Measurements from ENCODE around the gene CNIH4. TPM values are rescaled to one million over a fixed set of nuclear protein-coding genes. Genes with fewer than 3 reads are reported as not detected.
A peak's percentile ranks its signal among the peaks of the same experiment; 100 is the strongest.

Gene CNIH4
- total RNA-seq, 1 experiment from 2014 or later, result 93.8 TPM

DNA sequence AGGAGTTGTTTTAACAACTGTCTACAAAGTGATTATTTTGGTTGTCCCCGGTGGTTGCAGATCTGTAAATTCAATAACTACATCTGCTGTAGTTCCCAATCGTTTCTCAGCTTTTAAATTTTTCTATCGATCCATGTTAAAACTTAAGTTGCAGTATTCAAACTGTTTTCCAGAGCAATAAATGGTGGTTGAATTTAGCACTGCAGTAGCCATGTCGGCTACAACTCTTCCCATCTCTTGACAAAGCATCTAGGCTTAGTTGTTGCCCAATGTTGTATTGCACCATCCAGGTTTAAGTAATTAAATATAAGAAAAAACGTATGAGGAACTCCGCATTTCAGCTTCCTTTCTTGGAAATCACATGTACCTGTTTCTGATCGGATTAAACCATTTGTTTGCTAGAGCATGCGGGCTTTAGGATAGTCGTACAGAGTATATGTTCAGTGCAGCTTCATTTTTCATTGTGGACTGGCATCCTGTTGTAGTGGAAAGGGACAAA is 996 bp downstream of the CNIH4 start:
- Histone ChIP-seq H3K9me3 (ENCODE audit: insufficient read depth, low read depth) (no peaks in the 10 kb centered on the region), H3K9me2 (ENCODE audit: insufficient read depth) (no peaks in the 10 kb centered on the region), H4K20me1 (ENCODE audit: insufficient read depth) (peaks cover 4% of the 10 kb centered on the region; the same call in 1 of the 2 replicates), H3K4me2 (peak overlapping the region; percentile 89), H3K79me2 (ENCODE audit: low read depth) (peaks cover 56% of the 10 kb centered on the region), H3K27me3 (ENCODE audit: insufficient read depth, low read depth) (no peaks in the 10 kb centered on the region), H3K4me1 (replicated peaks; ENCODE audit: insufficient read depth) (peaks cover 14% of the 10 kb centered on the region), H3F3A (ENCODE audit: insufficient read depth, low read depth) (peaks cover 5% of the 10 kb centered on the region; the same call in 1 of the 2 replicates), H3K27ac (peak overlapping the region; percentile 47), H3K4me3 (peak overlapping the region; percentile 64), H2AFZ (peak overlapping the region; percentile 91), H3K36me3 (ENCODE audit: low read depth) (no peaks in the 10 kb centered on the region)
- intact Hi-C loops (cut with micrococcal nuclease; ENCODE audit: unreplicated experiment), result no loop called here
- TF ChIP-seq, protein P1, sequence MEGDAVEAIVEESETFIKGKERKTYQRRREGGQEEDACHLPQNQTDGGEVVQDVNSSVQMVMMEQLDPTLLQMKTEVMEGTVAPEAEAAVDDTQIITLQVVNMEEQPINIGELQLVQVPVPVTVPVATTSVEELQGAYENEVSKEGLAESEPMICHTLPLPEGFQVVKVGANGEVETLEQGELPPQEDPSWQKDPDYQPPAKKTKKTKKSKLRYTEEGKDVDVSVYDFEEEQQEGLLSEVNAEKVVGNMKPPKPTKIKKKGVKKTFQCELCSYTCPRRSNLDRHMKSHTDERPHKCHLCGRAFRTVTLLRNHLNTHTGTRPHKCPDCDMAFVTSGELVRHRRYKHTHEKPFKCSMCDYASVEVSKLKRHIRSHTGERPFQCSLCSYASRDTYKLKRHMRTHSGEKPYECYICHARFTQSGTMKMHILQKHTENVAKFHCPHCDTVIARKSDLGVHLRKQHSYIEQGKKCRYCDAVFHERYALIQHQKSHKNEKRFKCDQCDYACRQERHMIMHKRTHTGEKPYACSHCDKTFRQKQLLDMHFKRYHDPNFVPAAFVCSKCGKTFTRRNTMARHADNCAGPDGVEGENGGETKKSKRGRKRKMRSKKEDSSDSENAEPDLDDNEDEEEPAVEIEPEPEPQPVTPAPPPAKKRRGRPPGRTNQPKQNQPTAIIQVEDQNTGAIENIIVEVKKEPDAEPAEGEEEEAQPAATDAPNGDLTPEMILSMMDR (conservative IDR thresholded peaks at IDR 0.05), result no peak
- TF ChIP-seq EZH2 (IDR thresholded peaks at IDR 0.05; ENCODE audit: low read depth), result no peak
- ChIA-PET CTCF (no interaction called here), POLR2A (ENCODE audit: unreplicated experiment) (interaction anchor here (0.6 kb wide), 1 partner anchor 22 kb away, joined by 4 read pairs; no protein-coding TSS in a partner anchor)
- no TSS peak for BruUV-seq (replicated peaks)
- peak in 1 of 2 experiments; percentile 66 for DNase-seq

DNA sequence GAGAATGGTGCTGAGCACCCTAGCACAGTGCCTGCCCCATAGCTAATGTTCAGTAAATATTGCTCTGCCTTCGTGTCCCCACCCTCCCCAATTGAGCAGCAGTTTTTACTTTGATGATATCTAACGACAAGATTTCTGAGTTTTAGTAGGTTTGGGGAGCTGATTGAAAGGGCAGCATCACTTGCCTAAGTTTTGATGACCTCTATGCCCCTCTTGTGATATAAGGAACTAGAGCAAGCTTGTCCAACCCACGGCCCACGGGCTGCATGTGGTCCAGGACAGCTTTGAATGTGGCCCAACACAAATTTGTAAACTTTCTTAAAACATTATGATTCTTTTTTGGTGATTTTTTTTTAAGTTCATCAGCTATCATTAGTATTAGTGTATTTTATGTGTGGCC is 1.6 kb downstream of the CNIH4 start:
- BruUV-seq (replicated peaks), result TSS peak; percentile 58
- no peaks in the 10 kb centered on the region for H3K9me2 ChIP-seq (ENCODE audit: insufficient read depth)
- H3K79me2 ChIP-seq (ENCODE audit: low read depth), result peaks cover 61% of the 10 kb centered on the region
- H3K4me2 ChIP-seq, result peak overlapping the region; percentile 89
- peak overlapping the region; percentile 64 for H3K4me3 ChIP-seq
- intact Hi-C loops (cut with micrococcal nuclease; ENCODE audit: unreplicated experiment), result no loop called here
- ChIA-PET CTCF (no interaction called here), POLR2A (ENCODE audit: unreplicated experiment) (interaction anchor here (0.6 kb wide), 2 partner anchors 78 to 245 kb away, joined by 4 to 7 read pairs; no protein-coding TSS in a partner anchor)
- H2AFZ ChIP-seq, result peak overlapping the region; percentile 91; the same call in 1 of the 2 replicates
- TF ChIP-seq, protein P1 (conservative IDR thresholded peaks at IDR 0.05), result no peak
- TF ChIP-seq EZH2 (IDR thresholded peaks at IDR 0.05; ENCODE audit: low read depth), result no peak
- no peaks in the 10 kb centered on the region for H3K27me3 ChIP-seq (ENCODE audit: insufficient read depth, low read depth)
- peaks cover 5% of the 10 kb centered on the region; the same call in 1 of the 2 replicates for H3F3A ChIP-seq (ENCODE audit: insufficient read depth, low read depth)
- no peak overlapping the region for H3K27ac ChIP-seq
- H3K36me3 ChIP-seq (ENCODE audit: low read depth), result no peaks in the 10 kb centered on the region
- DNase-seq, result no peak
- H4K20me1 ChIP-seq (ENCODE audit: insufficient read depth), result peaks cover 4% of the 10 kb centered on the region; the same call in 1 of the 2 replicates
- peaks cover 14% of the 10 kb centered on the region for H3K4me1 ChIP-seq (replicated peaks; ENCODE audit: insufficient read depth)
- no peaks in the 10 kb centered on the region for H3K9me3 ChIP-seq (ENCODE audit: insufficient read depth, low read depth)

DNA sequence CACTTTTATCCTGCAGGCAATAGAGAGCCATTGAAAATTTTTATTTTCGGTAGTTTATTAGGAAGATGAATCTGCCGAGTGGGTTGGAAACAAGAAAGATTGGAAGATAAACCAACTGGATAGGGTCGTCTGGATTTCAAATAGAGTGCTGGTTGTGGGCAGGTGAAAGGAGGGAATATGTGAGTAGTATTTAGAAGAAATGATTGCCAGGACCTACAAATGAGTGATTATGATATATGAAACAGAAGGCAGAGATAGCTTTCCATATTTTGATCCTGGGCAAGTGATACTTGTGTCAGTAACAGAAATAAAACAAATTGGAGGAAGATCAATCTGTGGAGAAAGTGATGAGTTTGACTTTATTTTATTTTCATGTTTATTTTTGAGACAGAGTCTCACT is 2.5 kb downstream of the CNIH4 start:
- Histone ChIP-seq H3K27ac (no peak overlapping the region), H3K36me3 (ENCODE audit: low read depth) (no peaks in the 10 kb centered on the region), H3F3A (ENCODE audit: insufficient read depth, low read depth) (peaks cover 5% of the 10 kb centered on the region; the same call in 1 of the 2 replicates), H3K4me3 (no peak overlapping the region), H3K9me2 (ENCODE audit: insufficient read depth) (no peaks in the 10 kb centered on the region), H3K4me1 (replicated peaks; ENCODE audit: insufficient read depth) (peaks cover 14% of the 10 kb centered on the region), H2AFZ (no peak overlapping the region), H3K27me3 (ENCODE audit: insufficient read depth, low read depth) (no peaks in the 10 kb centered on the region), H3K4me2 (peak overlapping the region; percentile 89; the same call in 1 of the 2 replicates), H3K79me2 (ENCODE audit: low read depth) (peaks cover 71% of the 10 kb centered on the region), H3K9me3 (ENCODE audit: insufficient read depth, low read depth) (no peaks in the 10 kb centered on the region), H4K20me1 (ENCODE audit: insufficient read depth) (peaks cover 4% of the 10 kb centered on the region; the same call in 1 of the 2 replicates)
- no peak for DNase-seq
- POLR2A ChIA-PET (ENCODE audit: unreplicated experiment), result no interaction called here
- no TSS peak for BruUV-seq (replicated peaks)
- intact Hi-C loops (cut with micrococcal nuclease; ENCODE audit: unreplicated experiment), result no loop called here
- TF ChIP-seq EZH2 (IDR thresholded peaks at IDR 0.05; ENCODE audit: low read depth), result no peak
- TF ChIP-seq, protein P1 (conservative IDR thresholded peaks at IDR 0.05), result no peak
- CTCF ChIA-PET, result no interaction called here

Measured in PC-9 (cell line).